LHCN-M2 (cell line): ENCODE measurements around the gene ZC2HC1B. TPM values are rescaled to one million over a fixed set of nuclear protein-coding genes. Genes with fewer than 3 reads are reported as not detected.
"Not testable (repeated sequence)": the region's sequence is repeated elsewhere in the genome, so short reads cannot be mapped to it uniquely, and the experiment has no call there.

Experiments
- DNase-seq: peaks from one replicate; pipeline ENCODE4 v3.0.0-alpha.2; 2012; ENCODE audit warnings: low read depth
- polyA plus RNA-seq: library from polyadenylated mRNA; unstranded; fragments of >200 nt; gene quantifications from one replicate; pipeline ENCODE4 v1.2.1, GENCODE V29; 2012; ENCODE audit warnings: missing spikeins
- total RNA-seq: library from RNA; depleted of rRNA; stranded (reverse); fragments of >200 nt; gene quantifications from 2 replicates; pipeline ENCODE4 v1.2.3, GENCODE V29; 2014; rRNA removed

Gene ZC2HC1B
- not detected in 2 replicates for total RNA-seq
- not detected for polyA plus RNA-seq

DNA sequence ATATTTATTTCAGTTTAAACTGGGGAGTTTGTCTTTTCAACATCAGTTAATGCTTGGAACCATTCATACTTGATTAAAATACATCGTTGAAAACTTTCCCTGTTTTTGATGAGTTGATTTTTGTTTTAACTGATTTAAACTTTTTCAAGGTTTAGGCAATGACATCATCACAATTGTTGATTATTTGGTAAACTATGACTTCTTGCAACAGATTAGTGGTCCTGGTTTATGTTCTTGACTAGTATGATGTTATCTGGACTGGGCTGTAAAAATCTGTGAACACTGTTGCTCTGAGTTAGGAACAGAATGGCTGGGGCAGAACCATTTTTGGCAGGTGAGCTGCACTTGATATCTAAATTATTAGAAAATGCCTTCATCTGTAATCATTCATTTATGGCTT is at the start of gene ZC2HC1B:
ZC2HC1B (plus strand) TSS at position 241 of the 400 bp plus-strand sequence; CDS start at position 307, 66 bp downstream.
- no peak for DNase-seq

GRCh38 chr6:143817621-143818020 is 46.7 kb upstream of the ZC2HC1B start:
- no peak for DNase-seq

GRCh38 chr6:143821359-143821758 is 42.9 kb upstream of the ZC2HC1B start:
- no peak for DNase-seq

DNA sequence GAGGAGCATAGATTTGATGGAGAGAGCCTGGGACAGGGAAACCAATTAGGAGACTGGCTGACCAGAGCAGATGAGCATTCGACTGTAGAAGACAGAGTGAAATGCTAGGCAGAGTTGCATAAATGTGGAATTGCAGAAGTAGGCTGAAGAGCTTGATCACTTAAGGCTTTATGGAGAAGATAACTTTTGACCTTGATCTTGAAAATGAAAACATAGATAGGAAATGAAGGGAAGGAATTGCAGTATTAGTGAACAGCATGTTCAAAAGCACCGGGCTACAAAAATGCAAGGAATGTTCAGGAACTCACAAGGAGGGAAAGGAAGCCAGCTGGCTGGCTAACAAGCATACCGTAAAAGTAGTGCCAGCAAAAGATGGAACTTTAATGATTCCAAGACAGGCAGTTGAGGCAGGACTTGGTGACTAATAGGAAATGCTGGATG is 41.7 kb upstream of the ZC2HC1B start:
- peak; percentile 14 for DNase-seq

- DNase-seq: no peak
These were observed 40.7 kb upstream of the ZC2HC1B start for GRCh38 chr6:143823548-143823947.

GRCh38 chr6:143828572-143828971 is 35.7 kb upstream of the ZC2HC1B start:
- DNase-seq: no peak

GRCh38 chr6:143836150-143836549 is 28.1 kb upstream of the ZC2HC1B start:
- DNase-seq: no peak

DNA sequence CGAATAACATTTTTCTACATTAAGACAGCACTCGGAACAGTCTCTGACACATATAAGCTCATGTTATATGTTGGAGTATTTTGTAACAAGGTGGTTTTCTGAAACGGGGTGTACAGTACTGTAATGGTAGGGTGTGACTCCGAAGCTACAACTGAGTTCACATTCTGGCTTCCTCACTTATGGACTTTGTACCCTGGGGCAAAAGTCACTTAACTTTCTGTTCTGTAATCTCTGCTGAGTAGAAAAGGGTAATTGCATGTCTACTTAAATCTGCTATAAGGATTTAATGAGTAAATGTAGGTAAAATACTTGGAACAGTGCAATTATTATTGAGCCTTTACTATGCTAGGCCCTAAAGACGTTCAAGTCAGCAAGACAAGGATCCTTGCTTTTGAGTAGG is 25.9 kb upstream of the ZC2HC1B start:
- no peak for DNase-seq

DNA sequence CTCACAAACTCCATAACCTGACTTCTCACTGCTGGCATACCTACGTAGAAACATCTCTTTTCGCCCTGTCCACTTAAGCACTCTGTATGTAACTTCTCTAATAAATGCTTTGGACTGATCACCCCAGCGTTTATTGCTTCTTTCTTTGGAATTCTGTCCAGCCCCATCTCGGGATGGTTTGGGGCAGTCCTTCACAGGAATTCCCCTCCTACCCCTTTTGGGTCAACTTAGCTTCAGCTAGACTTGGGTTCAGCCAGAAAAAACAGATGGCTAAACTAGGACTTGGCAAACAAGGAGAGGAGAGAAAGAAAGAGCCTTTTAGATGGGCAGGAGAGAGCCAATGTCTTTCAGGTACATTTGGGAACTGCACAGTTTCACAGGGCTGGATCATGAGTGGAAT is 25.1 kb upstream of the ZC2HC1B start:
- no peak for DNase-seq

GRCh38 chr6:143840595-143841265 is 23.5 kb upstream of the ZC2HC1B start:
- DNase-seq: no peak

GRCh38 chr6:143842461-143842901 is 21.8 kb upstream of the ZC2HC1B start:
- peak; percentile 39 for DNase-seq

DNA sequence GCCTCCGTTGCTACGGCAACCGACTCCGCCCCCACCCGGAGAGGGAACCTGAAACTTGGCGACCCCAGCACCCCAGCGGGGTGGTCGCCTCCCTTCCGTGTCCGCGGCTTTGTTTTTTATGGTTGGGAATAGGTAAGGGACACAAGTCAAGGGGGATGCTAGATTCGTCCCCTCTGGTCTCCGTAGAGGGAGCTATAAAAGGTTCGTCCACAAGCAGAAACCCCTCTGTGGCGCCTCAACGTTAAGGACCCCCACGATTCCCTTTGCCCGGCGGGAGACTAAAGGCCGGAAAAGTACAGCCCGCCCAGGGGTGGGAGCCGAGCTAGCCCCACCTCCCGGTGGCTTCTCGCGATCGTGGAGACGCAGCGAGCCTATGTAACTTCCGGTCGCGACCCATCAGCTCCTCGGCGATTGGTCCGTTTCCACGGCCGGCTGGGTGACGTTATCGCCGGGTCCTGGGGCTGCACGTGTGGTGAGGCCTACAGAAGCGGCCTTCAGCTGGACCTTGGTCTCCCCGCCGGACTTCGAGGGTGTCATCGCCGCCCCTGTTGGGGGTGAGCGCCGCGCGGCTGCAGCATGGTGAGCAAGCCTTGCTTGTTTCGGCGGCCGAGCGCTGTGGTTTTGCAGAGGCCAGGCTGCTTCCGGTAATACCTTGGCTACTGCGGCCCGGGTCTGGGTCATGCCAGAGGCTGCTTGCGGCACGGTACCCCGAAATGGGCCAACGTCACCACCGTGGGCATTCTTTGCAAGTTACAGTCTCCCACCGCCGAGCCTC is 21.2 kb upstream of the ZC2HC1B start, which contains the start of gene LTV1:
LTV1 (plus strand) TSS at position 437 of the 775 bp plus-strand sequence; CDS start at position 577, 140 bp downstream.
- peak; percentile 95 for DNase-seq

GRCh38 chr6:143843677-143843999 is 20.6 kb upstream of the ZC2HC1B start:
- peak; percentile 11 for DNase-seq

- DNase-seq: no peak
These were observed 20.3 kb upstream of the ZC2HC1B start for GRCh38 chr6:143844006-143844405.

- no peak for DNase-seq
These were observed 19.2 kb upstream of the ZC2HC1B start for GRCh38 chr6:143845033-143845432.

DNA sequence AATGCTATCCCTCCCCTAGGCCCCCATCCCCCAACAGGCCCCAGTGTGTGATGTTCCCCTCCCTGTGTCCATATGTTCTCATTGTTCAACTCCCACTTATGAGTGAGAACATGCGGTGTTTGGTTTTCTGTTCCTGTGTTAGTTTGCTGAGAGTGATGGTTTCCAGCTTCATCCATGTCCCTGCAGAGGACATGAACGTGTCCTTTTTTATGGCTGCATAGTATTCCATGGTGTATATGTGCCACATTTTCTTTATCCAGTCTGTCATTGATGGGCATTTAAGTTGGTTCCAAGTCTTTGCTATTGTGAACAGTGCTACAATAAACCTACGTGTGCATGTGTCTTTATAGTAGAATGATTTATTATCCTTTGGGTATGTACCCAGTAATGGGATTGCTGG is 12.6 kb upstream of the ZC2HC1B start:
- not testable (repeated sequence) for DNase-seq

GRCh38 chr6:143855057-143855456 is 9.2 kb upstream of the ZC2HC1B start:
- DNase-seq: not testable (repeated sequence)

GRCh38 chr6:143856762-143857161 is 7.5 kb upstream of the ZC2HC1B start:
- not testable (repeated sequence) for DNase-seq

DNA sequence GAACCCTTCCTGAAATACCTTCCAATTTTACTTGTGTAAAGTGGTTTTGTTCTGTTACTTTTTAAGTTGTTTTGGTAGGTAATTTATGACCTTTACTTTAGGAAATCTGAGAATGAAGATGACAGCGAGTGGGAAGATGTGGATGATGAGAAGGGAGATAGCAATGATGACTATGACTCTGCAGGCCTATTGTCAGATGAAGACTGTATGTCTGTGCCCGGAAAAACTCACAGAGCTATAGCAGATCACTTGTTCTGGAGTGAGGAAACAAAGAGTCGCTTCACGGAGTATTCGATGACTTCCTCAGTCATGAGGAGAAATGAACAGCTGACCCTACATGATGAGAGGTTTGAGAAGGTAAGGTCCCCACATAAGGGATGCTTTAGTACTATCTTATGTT is 6.6 kb upstream of the ZC2HC1B start:
- DNase-seq: no peak

DNA sequence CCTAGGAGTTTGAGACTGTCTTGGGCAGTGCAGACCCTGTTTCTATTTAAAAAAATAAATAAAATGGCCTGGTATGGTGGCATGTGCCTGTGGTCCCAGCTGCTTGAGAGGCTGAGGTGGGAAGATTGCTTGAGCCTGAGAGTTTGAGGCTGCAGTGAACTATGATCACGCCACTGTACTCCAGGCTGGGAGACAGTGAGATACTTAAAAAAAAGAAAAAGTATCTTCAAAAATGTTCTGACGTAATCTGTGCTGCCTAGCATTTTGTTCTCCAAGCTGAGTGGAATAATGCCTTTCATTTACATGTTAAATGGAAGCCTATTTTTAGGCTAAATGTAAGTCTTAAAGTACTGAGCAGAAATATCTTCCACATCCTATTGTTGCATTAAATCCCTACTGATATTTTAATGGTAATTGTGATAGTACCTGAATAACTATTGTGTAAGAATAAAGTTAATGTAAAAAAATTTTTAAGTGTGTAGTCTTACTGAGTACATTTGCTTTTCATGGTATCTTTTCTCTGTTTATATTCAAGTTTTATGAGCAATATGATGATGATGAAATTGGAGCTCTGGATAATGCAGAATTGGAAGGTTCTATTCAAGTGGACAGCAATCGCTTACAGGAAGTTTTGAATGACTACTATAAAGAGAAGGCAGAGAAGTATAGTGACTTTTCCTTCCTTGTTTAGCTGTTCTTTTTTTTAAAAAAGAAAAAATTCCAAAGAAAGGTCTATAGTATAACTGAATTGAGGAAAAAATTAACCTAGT is 4.2 kb upstream of the ZC2HC1B start:
- DNase-seq: no peak

GRCh38 chr6:143863771-143864170 is 503 bp upstream of the ZC2HC1B start:
- no peak for DNase-seq

GRCh38 chr6:143867236-143867635 is 3.0 kb downstream of the ZC2HC1B start:
- DNase-seq: no peak
